HG02852 (cell line): ENCODE results near the gene GPR17.

Experiments used
- ATAC-seq: cut with Tn5 transposase; IDR thresholded peaks from one replicate; pipeline ENCODE4 v1.9.1; 2021; ENCODE audit warnings: mild to moderate bottlenecking, moderate library complexity; ENCODE audit not compliant: unreplicated experiment

The GPR17 gene

GRCh38 chr2:127614246-127614645, 31.7 kb upstream of the GPR17 start:
- ATAC-seq = no peak

- no peak for ATAC-seq
Observed at GRCh38 chr2:127614731-127615130, 31.2 kb upstream of the GPR17 start.

- ATAC-seq = no peak
Observed at GRCh38 chr2:127615511-127616166, 30.3 kb upstream of the GPR17 start.

GRCh38 chr2:127618551-127619202, 27.3 kb upstream of the GPR17 start:
- ATAC-seq = no peak

DNA sequence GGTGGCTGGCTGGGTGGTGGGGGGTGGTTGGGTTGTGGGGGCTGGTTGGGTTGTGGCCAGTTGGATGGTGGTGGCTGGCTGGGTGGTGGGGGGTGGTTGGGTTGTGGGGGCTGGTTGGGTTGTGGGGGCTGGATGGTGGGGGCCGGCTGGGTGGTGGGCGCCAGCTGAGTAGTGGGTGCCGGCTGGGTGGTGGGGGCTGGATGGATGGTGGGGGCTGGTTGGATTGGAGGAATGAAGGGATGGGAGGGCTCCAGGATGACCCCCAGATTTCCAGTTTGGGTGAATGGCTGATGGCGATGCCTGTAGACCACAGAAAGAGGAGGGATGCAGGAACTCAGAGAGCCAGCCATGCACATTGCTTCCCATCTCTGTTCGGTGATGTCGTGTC, 26.8 kb upstream of the GPR17 start:
- ATAC-seq = no peak

DNA sequence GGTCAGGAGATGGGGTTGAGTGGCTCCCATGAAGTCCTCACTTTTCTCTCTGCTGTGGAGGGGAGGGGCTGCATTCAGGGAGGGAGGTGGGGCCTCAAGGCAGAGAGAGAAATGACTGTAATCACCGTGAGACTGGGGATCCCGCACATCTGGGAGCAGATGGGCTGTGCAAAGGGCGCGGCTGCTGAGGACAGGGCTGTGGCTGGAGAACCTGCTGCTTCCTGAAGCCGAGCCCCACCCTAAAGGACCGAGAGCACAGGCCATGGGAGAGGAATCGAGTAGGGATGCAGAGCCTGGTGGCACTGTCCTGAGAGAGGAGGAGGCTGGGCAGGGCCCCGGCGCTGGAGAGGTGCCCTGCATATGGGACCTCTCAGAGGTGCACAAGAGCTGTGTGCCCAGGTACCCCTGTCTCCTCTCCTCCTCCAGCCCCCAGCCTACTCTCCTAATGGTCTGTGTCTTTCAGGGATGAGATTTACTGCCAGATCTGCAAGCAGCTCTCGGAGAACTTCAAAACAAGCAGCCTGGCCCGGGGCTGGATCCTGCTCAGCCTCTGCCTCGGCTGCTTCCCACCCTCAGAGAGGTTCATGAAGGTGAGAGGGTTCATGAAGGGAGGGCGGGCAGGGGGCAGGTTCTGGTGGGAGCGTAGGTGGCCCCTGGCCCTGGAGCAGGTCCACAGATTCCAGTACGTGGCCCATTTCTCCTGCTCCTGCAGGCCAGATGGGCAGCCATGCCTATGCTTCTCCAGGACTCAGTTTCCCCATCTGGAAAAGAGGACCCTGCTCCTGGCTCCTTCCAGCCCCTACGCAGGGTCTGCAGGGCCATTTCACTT, 25.9 kb upstream of the GPR17 start:
- no peak for ATAC-seq

- no peak for ATAC-seq
Observed at GRCh38 chr2:127620866-127621265, 25.1 kb upstream of the GPR17 start.

- no peak for ATAC-seq
Observed at GRCh38 chr2:127621981-127622431, 23.9 kb upstream of the GPR17 start.

GRCh38 chr2:127622561-127623387, 23.2 kb upstream of the GPR17 start:
- no peak for ATAC-seq

- ATAC-seq = no peak
Observed at GRCh38 chr2:127623388-127624319, 22.3 kb upstream of the GPR17 start.

GRCh38 chr2:127624320-127624755, 21.6 kb upstream of the GPR17 start:
- no peak for ATAC-seq

GRCh38 chr2:127624756-127625571, 21.0 kb upstream of the GPR17 start:
- ATAC-seq = no peak

- no peak for ATAC-seq
Observed at GRCh38 chr2:127625572-127625951, 20.4 kb upstream of the GPR17 start.

DNA sequence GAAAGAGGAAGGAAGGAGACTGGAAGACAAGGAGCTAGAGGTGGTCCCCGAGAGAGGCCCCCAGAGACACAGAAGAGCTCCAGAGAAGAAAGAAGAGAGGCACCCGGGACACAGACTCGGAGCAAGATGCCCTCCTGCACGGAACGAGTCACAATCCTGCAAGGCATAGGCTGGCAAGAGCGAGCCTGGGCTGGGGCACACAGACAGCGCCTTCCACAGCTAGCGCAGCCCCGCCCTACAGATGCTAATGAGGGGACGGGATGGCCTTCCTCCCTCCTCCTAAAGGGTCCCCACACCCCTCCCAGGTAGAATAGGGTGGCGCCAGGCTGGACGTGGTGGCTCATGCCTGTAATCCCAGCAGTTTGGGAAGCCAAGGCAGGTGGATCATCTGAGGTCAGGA, 19.8 kb upstream of the GPR17 start:
- ATAC-seq = no peak

DNA sequence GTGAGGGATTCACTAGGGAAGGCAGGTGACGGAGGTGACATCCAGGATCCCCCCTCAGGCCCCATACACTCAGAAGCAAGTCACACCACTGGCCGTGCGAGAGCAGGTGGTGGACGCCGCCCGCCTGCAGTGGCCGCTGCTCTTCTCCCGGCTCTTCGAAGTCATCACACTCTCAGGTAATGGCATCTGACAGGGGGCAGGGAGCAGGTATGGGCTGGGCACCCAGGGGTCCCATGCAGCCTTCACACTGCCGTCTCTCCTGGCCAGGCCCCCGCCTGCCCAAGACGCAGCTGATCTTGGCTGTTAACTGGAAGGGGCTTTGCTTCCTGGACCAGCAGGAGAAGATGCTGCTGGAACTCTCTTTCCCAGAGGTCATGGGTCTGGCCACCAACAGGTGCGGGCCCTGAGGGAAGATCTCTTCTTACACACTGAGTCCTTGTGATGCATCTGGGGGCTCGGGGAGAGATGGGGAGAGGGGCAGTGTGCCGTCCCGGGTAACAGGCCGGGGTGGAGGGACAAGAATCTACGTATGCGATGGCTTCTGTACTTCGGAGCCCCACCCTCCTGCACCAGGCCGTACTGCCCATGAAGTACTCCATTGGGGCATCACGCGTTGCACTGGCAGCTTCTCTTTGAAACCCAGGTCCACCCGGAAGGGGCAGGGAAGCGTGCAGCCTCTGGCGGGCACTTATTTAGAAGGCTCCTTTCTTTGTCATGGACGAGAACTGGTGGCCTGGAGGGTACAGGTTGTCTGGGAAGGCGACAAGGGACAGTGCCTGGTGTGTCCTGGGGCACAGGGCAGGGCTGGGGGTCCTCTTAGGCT, 18.8 kb upstream of the GPR17 start:
- no peak for ATAC-seq

GRCh38 chr2:127627740-127628571, 18.0 kb upstream of the GPR17 start:
- no peak for ATAC-seq
